ENCODE data around the gene HMGN4. TPM values are rescaled to one million over a fixed set of nuclear protein-coding genes. Genes with fewer than 3 reads are reported as not detected.

HMGN4 gene
- total RNA-seq, 4 donors from 2014 or later: 46.5 to 67.8 (median 56.2) TPM

DNA sequence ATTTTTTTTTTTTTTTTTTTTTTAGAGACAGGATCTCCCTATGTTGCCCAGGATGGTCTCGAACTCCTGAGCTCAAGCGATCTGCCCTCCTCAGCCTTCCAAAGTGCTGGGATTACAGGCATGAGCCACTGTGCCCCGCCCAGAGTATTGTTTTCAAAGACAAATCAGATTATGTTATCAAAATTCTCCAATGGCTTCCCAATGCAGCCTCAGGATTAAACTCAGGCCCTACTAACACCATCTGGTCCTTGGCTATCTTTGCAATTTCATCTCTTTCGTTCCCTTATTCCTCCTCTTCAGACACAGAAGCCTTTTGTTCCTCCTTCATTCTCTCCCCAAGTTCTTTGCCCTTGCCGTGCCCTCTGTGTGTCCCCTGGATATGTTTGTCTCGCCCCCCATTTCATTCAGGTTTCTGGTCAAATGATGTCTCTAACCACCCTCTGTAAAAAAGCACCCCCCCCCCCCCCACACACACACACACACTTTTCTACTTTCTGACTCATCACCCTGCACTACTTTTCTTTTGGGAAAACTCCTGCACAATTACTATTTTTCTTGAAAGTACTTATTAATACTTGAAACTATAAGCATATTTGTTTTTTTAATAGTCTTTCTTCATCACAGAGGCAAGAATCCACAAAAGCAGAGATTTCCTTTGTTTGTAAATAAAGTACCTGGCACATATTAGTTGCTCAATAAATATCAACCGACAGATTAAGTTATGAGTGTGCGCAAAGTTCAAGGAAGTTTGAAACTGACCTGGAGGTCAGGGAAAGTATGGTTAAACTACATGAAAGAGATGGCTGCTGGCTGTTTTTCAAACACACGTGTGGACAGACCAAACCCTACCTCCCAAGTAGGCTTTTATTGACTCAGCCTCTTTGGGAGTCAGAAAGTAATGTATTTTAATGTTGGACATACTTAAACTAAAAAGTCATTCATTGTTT lies 21.4 kb upstream of the HMGN4 start:
- WGBS, 2 donors: 58 to 64% methylated on average over 9 of the region's 9 CpGs
- DNase-seq (ENCODE audit: low spot score in 2 of 2): no peak
- Histone ChIP-seq H3K9me3 (no peaks in the 10 kb centered on the region), H3K27ac (no peak overlapping the region), H3K27me3 (no peaks in the 10 kb centered on the region), H3K36me3 (no peaks in the 10 kb centered on the region), H3K4me3 (no peak overlapping the region), H3K4me1 (peaks cover 0 to 7% (median 0%) of the 10 kb centered on the region in 4 donors)
- TF ChIP-seq, protein P1, sequence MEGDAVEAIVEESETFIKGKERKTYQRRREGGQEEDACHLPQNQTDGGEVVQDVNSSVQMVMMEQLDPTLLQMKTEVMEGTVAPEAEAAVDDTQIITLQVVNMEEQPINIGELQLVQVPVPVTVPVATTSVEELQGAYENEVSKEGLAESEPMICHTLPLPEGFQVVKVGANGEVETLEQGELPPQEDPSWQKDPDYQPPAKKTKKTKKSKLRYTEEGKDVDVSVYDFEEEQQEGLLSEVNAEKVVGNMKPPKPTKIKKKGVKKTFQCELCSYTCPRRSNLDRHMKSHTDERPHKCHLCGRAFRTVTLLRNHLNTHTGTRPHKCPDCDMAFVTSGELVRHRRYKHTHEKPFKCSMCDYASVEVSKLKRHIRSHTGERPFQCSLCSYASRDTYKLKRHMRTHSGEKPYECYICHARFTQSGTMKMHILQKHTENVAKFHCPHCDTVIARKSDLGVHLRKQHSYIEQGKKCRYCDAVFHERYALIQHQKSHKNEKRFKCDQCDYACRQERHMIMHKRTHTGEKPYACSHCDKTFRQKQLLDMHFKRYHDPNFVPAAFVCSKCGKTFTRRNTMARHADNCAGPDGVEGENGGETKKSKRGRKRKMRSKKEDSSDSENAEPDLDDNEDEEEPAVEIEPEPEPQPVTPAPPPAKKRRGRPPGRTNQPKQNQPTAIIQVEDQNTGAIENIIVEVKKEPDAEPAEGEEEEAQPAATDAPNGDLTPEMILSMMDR (IDR thresholded peaks at IDR 0.05): no peak
- TF ChIP-seq POLR2A (IDR thresholded peaks at IDR 0.05): no peak
- TF ChIP-seq EP300 (IDR thresholded peaks at IDR 0.05): no peak

DNA sequence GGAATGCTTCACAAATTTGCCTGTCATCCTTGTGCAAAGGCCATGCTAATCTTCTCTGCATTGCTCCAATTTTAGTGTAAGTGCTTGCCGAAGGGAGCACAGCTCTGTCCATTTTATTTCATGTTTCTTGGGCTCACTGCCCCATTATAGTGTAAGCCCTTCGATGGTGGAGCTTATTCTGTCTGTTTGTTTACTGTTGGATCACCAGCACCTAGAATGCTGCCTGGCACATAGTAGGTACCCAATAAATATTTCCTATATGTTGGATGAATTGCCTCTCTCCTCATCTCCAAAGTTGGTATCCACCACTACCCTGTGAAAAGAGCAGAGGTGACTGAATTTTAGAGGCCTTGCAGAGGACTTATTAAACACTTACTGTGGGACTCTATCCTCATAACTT lies 18.8 kb upstream of the HMGN4 start:
- TF ChIP-seq, protein P1 (IDR thresholded peaks at IDR 0.05): no peak
- TF ChIP-seq POLR2A (IDR thresholded peaks at IDR 0.05) (no peak), EP300 (IDR thresholded peaks at IDR 0.05) (no peak)
- Histone ChIP-seq H3K4me1 (peaks cover 0 to 16% (median 0%) of the 10 kb centered on the region in 4 donors), H3K36me3 (no peaks in the 10 kb centered on the region), H3K4me3 (no peak overlapping the region), H3K27ac (no peak overlapping the region), H3K9me3 (no peaks in the 10 kb centered on the region), H3K27me3 (no peaks in the 10 kb centered on the region)
- no peak for DNase-seq (ENCODE audit: low spot score in 2 of 2)
- 92 to 94% methylated on average over 2 of the region's 2 CpGs for WGBS, 2 donors

DNA sequence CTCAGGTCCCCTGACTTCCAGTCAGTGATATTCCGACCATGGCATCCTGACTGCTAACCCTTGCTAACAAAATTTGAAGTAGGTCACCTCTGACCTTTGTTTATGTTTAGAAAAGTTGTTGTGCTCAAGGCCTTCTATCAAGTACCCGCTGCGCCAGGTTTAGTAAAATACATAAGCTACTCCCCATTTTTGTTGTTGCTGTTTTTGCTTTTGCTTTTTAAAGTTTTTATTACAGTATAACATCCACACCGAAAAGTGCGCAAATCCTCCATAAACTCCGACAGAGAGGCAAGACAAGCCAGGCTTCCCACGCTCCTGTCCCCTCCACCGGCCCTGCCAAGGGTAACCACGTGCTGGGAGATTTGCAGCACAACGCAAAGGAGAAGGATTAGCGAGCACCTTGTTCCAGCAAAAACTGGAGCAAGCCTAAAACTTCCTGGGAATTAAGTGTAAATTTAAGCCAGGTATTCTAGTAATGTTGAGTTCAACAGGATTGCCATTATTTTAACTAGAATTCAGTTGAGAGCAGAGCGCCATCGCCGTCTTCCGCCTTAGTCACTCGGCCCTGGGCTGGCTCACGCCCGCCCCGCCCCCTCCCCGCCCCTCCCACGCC lies 17.8 kb upstream of the HMGN4 start:
- Histone ChIP-seq H3K27ac (peak overlapping the region; percentile 96 to 100 (median 96)), H3K36me3 (no peaks in the 10 kb centered on the region), H3K9me3 (no peaks in the 10 kb centered on the region), H3K4me1 (peaks cover 0 to 16% (median 0%) of the 10 kb centered on the region in 4 donors), H3K27me3 (no peaks in the 10 kb centered on the region), H3K4me3 (peak overlapping the region; percentile 21 to 72 (median 56))
- no peak for DNase-seq (ENCODE audit: low spot score in 2 of 2)
- WGBS, 2 donors: 15 to 29% methylated on average over 11 to 21 of the region's 21 CpGs
- TF ChIP-seq POLR2A (IDR thresholded peaks at IDR 0.05) (peak in 1 of 2 donors; percentile 33), EP300 (IDR thresholded peaks at IDR 0.05) (peak in 1 of 2 donors; percentile 56)
- TF ChIP-seq, protein P1 (IDR thresholded peaks at IDR 0.05): peak in 1 of 5 experiments; percentile 7

DNA sequence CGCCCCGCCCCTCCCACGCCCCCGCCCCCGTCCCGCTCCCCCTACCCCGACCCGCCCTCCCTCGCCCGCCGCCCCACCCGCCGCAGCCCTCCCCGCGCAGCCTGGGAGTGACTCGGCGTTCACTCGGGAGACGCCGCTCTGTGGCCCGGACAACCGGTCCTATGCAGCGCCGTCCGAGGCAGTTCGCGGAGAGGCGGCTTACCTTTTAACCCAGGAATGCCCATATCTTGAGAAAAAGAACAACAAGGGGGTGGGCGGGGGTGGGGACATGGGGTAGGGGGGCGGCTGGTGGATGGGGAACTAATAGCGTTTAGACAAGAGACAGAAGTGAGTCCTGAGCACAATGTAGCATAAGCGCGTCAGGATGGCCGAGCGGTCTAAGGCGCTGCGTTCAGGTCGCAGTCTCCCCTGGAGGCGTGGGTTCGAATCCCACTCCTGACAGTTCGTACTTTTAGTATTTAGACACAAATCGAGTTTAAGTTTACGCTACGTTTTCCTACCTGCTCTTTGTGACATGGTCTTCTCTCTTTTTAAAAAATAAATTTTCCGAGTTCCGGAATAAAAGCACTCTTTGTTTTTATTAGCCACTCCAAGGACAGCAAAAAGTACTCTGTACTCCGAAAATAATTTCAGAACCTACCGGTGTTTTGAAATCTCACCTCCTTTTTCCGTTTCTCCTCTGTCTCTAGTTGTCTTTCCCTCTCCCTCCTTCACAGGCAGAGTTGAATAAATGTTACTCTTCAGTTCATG lies 17.1 kb upstream of the HMGN4 start:
- peaks cover 0 to 16% (median 0%) of the 10 kb centered on the region in 4 donors for H3K4me1 ChIP-seq
- TF ChIP-seq, protein P1 (IDR thresholded peaks at IDR 0.05): no peak
- TF ChIP-seq POLR2A (IDR thresholded peaks at IDR 0.05): no peak
- TF ChIP-seq EP300 (IDR thresholded peaks at IDR 0.05): peak in 1 of 2 donors; percentile 63
- no peaks in the 10 kb centered on the region for H3K36me3 ChIP-seq
- H3K4me3 ChIP-seq: peak overlapping the region; percentile 53 to 73 (median 66)
- H3K27ac ChIP-seq: peak overlapping the region; percentile 96 to 100 (median 96)
- no peaks in the 10 kb centered on the region for H3K27me3 ChIP-seq
- 0 to 2% methylated on average over 25 to 44 of the region's 49 CpGs for WGBS, 2 donors
- no peaks in the 10 kb centered on the region for H3K9me3 ChIP-seq
- peak; percentile 80 to 95 for DNase-seq (ENCODE audit: low spot score in 2 of 2)

Data from tibial nerve (tissue), 4 donors.